Brain microvascular endothelial cell (primary cell): ENCODE results near the gene MARVELD3.

Source experiments
- DNase-seq: peaks from one replicate; pipeline ENCODE4 v3.0.0-alpha.2; 2020
- H3K27ac ChIP-seq: fragments of 250-450 bp; sonication (Bioruptor Pico); 2 replicates; pipeline ENCODE4 v1.5.1; 2020; ENCODE audit warnings: mild to moderate bottlenecking, moderate library complexity
- H3K27me3 ChIP-seq: fragments of 250-450 bp; sonication (Bioruptor Pico); replicated peaks from 2 replicates; pipeline ENCODE4 v1.5.1; 2020; ENCODE audit warnings: mild to moderate bottlenecking
- H3K36me3 ChIP-seq: fragments of 250-450 bp; sonication (Bioruptor Pico); replicated peaks from 2 replicates; pipeline ENCODE4 v1.5.1; 2020; ENCODE audit warnings: mild to moderate bottlenecking
- H3K4me3 ChIP-seq: 2 replicates; pipeline ENCODE4 v1.5.1; 2011; ENCODE audit warnings: low read depth, mild to moderate bottlenecking, control low read depth, low read length, moderate library complexity
- in situ Hi-C: cut with HindIII; loops from 2 replicates; pipeline ENCODE4 v1.10.0; 2017; ENCODE audit warnings: low sequenced_read_pairs, low pct_ligation_motif_present
- TF ChIP-seq, protein P1 (sequence below): IDR thresholded peaks from 2 replicates; pipeline ENCODE4 v1.5.1; 2011; ENCODE audit warnings: low read depth, mild to moderate bottlenecking, moderate library complexity, low read length, control low read depth, inconsistent platforms; ENCODE audit errors: missing control alignments

The MARVELD3 gene

DNA sequence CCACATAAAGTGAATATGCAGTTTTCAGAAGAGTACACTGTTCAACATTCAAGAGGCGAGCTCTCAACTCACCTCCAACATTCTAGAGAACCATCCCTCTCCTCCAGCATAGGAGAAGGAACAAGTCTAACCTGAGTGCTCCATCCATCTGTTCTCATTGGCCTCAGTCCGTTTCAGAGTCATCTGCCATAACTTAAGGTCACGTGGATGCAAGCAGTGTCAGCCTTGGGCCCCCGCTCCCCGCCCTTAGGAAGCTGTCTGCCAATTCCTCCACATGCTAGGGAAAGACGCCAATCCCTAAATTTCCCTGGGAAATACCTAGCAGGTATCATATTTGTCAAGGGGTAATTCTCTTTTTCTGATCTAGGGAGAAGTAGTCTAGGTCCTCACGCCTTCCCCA is 21.4 kb downstream of the MARVELD3 start:
- H3K27me3 ChIP-seq = no peaks in the 10 kb centered on the region
- H3K27ac ChIP-seq = no peak overlapping the region
- no peak overlapping the region for H3K4me3 ChIP-seq
- TF ChIP-seq, protein P1, sequence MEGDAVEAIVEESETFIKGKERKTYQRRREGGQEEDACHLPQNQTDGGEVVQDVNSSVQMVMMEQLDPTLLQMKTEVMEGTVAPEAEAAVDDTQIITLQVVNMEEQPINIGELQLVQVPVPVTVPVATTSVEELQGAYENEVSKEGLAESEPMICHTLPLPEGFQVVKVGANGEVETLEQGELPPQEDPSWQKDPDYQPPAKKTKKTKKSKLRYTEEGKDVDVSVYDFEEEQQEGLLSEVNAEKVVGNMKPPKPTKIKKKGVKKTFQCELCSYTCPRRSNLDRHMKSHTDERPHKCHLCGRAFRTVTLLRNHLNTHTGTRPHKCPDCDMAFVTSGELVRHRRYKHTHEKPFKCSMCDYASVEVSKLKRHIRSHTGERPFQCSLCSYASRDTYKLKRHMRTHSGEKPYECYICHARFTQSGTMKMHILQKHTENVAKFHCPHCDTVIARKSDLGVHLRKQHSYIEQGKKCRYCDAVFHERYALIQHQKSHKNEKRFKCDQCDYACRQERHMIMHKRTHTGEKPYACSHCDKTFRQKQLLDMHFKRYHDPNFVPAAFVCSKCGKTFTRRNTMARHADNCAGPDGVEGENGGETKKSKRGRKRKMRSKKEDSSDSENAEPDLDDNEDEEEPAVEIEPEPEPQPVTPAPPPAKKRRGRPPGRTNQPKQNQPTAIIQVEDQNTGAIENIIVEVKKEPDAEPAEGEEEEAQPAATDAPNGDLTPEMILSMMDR = no peak
- DNase-seq = no peak
- in situ Hi-C loops = no loop called here
- H3K36me3 ChIP-seq = peaks cover 5% of the 10 kb centered on the region

DNA sequence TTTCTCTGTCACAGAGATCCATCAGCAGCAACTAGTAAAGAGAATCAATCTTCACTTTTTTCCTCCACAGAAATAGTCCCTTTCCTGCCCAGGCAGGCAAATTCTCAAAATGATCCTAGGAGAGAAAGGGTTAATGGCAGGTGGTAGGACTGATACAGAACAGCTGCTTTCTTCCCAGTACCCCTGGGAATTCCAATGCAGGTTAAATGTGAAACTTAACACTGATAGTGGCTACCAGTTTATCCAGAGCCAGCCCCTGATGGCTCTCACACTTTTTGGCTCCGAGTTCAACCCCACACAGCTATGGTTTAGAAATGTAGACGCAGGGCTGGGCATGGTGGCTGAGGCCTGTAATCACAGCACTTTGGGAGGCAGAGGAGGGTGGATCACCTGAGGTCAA is 22.2 kb downstream of the MARVELD3 start:
- DNase-seq = no peak
- Histone ChIP-seq H3K27ac (no peak overlapping the region), H3K4me3 (no peak overlapping the region), H3K36me3 (peaks cover 5% of the 10 kb centered on the region), H3K27me3 (no peaks in the 10 kb centered on the region)
- in situ Hi-C loops = no loop called here
- TF ChIP-seq, protein P1 = no peak

DNA sequence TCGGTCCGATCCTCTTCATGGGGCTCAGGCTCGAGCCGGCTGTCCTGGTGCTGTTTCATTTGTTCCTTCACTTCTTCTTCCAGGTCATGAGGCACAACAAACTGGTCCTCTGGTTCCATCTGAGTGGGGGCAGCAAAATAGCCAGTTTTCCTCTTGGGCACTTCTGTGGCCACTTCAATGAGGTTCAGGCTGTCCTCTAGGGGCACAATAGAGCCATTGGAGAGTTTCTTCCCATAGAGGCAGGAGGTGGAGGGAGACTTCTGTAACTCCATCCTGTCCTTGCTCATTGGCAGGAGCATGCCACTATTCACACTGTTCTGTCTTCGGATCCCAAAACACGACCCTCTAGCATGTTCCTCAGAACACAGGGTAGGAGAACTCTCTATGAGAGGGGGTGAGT is 22.9 kb downstream of the MARVELD3 start:
- DNase-seq = no peak
- H3K27me3 ChIP-seq = no peaks in the 10 kb centered on the region

DNA sequence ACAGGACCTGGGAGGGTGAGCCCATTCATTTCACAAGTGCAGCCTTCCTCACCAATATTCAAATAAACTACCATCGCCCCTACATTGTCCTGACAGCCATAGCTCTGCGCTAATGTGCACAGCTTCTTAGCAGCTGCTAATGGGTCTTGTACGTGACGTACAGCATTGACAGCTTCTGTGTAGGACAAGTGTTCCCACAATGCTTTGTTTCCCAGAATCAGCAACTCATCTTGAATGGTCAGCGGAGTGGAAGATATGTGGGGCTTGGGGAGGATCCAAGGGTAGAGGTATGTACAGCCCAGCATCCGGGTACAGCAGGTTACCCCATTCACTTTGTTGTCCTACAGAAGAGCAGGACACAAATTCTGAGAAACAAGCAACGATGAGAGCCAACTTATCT is 23.7 kb downstream of the MARVELD3 start:
- no peak overlapping the region for H3K27ac ChIP-seq
- H3K4me3 ChIP-seq = no peak overlapping the region
- TF ChIP-seq, protein P1 = no peak
- H3K27me3 ChIP-seq = no peaks in the 10 kb centered on the region
- peaks cover 12% of the 10 kb centered on the region for H3K36me3 ChIP-seq
- in situ Hi-C loops = no loop called here
- DNase-seq = no peak

More for the DNA sequence above, 22.9 kb downstream of the MARVELD3 start:
- in situ Hi-C loops = no loop called here
- no peak overlapping the region for H3K4me3 ChIP-seq
- TF ChIP-seq, protein P1 = peak; percentile 67
- peaks cover 5% of the 10 kb centered on the region for H3K36me3 ChIP-seq
- H3K27ac ChIP-seq = no peak overlapping the region

DNA sequence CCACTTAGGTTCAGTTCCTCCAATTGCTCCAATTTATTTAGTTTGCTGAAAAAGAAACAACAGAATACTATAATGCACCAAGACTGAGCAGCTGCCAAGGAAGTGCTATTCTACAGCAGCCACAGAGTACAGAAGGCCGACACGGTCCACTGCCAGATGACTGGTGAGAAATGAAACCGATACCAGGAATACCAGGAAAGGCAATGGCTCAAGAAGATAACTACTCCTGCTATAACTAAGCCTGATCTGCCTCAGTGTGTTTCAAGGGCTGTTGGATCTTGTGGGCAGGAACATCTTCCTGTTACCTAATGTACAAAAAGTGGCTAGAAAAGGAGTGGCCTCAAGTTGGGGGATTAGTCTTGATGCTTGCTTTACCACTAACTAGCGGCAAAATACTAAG is 32.8 kb downstream of the MARVELD3 start:
- no peak overlapping the region for H3K27ac ChIP-seq
- in situ Hi-C loops = no loop called here

DNA sequence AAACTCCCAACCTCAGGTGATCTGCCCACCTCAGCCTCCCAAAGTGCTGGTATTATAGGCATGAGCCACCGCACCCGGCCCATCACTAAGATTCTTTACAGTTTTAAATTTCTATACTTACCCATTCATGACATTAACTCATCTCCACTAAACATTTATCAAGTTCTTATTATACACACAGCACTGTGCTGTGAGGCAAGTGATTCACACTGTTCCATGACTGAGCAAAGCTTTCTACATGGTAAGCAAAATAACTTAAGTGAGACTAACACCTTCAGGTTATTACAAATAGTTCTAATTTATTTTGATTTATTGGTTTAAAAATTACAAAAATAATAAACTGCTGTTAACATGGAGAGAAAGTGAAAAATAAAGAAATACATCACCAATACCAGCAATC is 33.5 kb downstream of the MARVELD3 start:
- H3K36me3 ChIP-seq = peaks cover 33% of the 10 kb centered on the region
- no peak for DNase-seq
- TF ChIP-seq, protein P1 = no peak
- no peak overlapping the region for H3K4me3 ChIP-seq
- no peaks in the 10 kb centered on the region for H3K27me3 ChIP-seq
- in situ Hi-C loops = no loop called here
- H3K27ac ChIP-seq = no peak overlapping the region

More for the DNA sequence above, 32.8 kb downstream of the MARVELD3 start:
- Histone ChIP-seq H3K4me3 (no peak overlapping the region), H3K27me3 (no peaks in the 10 kb centered on the region), H3K36me3 (peaks cover 36% of the 10 kb centered on the region)
- DNase-seq = no peak
- TF ChIP-seq, protein P1 = no peak
